HUES64 (cell line): ENCODE data around the gene PLCXD1. TPM values are rescaled to one million over a fixed set of nuclear protein-coding genes. Genes with fewer than 3 reads are reported as not detected.
"Not testable (repeated sequence)": the region's sequence is repeated elsewhere in the genome, so short reads cannot be mapped to it uniquely, and the experiment has no call there.

Experiments used
- H3K27ac ChIP-seq: 2 replicates; pipeline ENCODE4 v1.7.0; 2013; ENCODE audit warnings: low read depth, low read length, inconsistent platforms
- H3K27me3 ChIP-seq: 2 replicates; pipeline ENCODE4 v1.6.1; 2013; ENCODE audit warnings: mild to moderate bottlenecking, low read length; ENCODE audit not compliant: insufficient read depth
- H3K36me3 ChIP-seq: 2 replicates; pipeline ENCODE4 v1.6.1; 2013; ENCODE audit warnings: mild to moderate bottlenecking, low read length; ENCODE audit not compliant: insufficient read depth
- H3K4me1 ChIP-seq: 2 replicates; pipeline ENCODE4 v1.6.1; 2013; ENCODE audit warnings: mild to moderate bottlenecking, low read length, moderate library complexity; ENCODE audit not compliant: insufficient read depth
- H3K4me3 ChIP-seq: 2 replicates; pipeline ENCODE4 v1.5.1; 2013; ENCODE audit warnings: mild to moderate bottlenecking, low read length, moderate library complexity
- H3K9ac ChIP-seq: 2 replicates; pipeline ENCODE4 v1.6.1; 2013; ENCODE audit warnings: mild to moderate bottlenecking, low read depth, low read length
- H3K9me3 ChIP-seq: 2 replicates; pipeline ENCODE4 v1.6.1; 2013; ENCODE audit warnings: low read depth, low read length; ENCODE audit not compliant: insufficient read depth
- WGBS: fragments of 150-250, 120-280 bp; methylation state at CpG from one replicate; pipeline ENCODE4 v1.1.7; 2013; ENCODE audit warnings: missing lambda C conversion rate; 5-methylcytosine and 5-hydroxymethylcytosine counted together
- polyA plus RNA-seq, 2 experiments: library from polyadenylated mRNA; stranded (reverse); fragments of 50-300 nt; gene quantifications; one replicate each; pipeline ENCODE4 v1.2.3, GENCODE V29; 2013

PLCXD1 gene
- 65.8 TPM for polyA plus RNA-seq (2013, experiment 1 of 2)
- 64.9 TPM for polyA plus RNA-seq (2013, experiment 2 of 2)

- Histone ChIP-seq H3K4me3 (peak within 1 kb of the TSS; percentile 93), H3K9me3 (no peaks in the 10 kb centered on the region), H3K4me1 (peaks cover 6% of the 10 kb centered on the region; the same call in 1 of the 2 replicates), H3K27me3 (peaks cover 5% of the 10 kb centered on the region; the same call in 1 of the 2 replicates), H3K9ac (peak within 1 kb of the TSS; percentile 83), H3K36me3 (peaks cover 24% of the 10 kb centered on the region), H3K27ac (peak within 1 kb of the TSS; percentile 94)
- 18% methylated on average over 22 of the region's 25 CpGs for whole genome bisulfite sequencing
Observed at GRCh38 chrX:281166-281999, at the start of gene PLCXD1. PLCXD1 (plus strand) TSS chrX:281381; CDS start chrX:284188, 2,807 bp downstream.

GRCh38 chrX:231637-232277 lies 49.4 kb upstream of the PLCXD1 start:
- not testable (repeated sequence) for H3K9me3 ChIP-seq, H3K4me1 ChIP-seq, H3K9ac ChIP-seq, H3K27me3 ChIP-seq, H3K27ac ChIP-seq, H3K36me3 ChIP-seq, H3K4me3 ChIP-seq
- WGBS = no CpG with 5 or more reads among the region's 45 CpGs

- not testable (repeated sequence) for H3K4me1 ChIP-seq, H3K9ac ChIP-seq, H3K9me3 ChIP-seq, H3K27me3 ChIP-seq, H3K36me3 ChIP-seq, H3K4me3 ChIP-seq, H3K27ac ChIP-seq
- no CpG with 5 or more reads among the region's 42 CpGs for WGBS
Observed at GRCh38 chrX:232278-232655, 48.9 kb upstream of the PLCXD1 start.

GRCh38 chrX:236201-236600 lies 45.0 kb upstream of the PLCXD1 start:
- not testable (repeated sequence) for H3K27ac ChIP-seq, H3K4me3 ChIP-seq, H3K36me3 ChIP-seq, H3K27me3 ChIP-seq, H3K4me1 ChIP-seq, H3K9ac ChIP-seq, H3K9me3 ChIP-seq
- no CpG with 5 or more reads among the region's 6 CpGs for WGBS

GRCh38 chrX:250965-251364 lies 30.2 kb upstream of the PLCXD1 start:
- 92% methylated on average over 7 of the region's 14 CpGs for WGBS
- Histone ChIP-seq H3K9me3 (no peaks in the 10 kb centered on the region), H3K27me3 (no peaks in the 10 kb centered on the region), H3K9ac (no peak overlapping the region), H3K4me3 (no peak overlapping the region), H3K27ac (no peak overlapping the region), H3K4me1 (no peaks in the 10 kb centered on the region), H3K36me3 (no peaks in the 10 kb centered on the region)

- H3K9me3 ChIP-seq, H3K4me1 ChIP-seq, H3K9ac ChIP-seq, H3K36me3 ChIP-seq, H3K4me3 ChIP-seq, H3K27me3 ChIP-seq, H3K27ac ChIP-seq: not testable (repeated sequence)
- whole genome bisulfite sequencing = 81% methylated on average over 17 of the region's 17 CpGs
Observed at GRCh38 chrX:251396-252243, 29.6 kb upstream of the PLCXD1 start.

- Histone ChIP-seq H3K4me1 (no peaks in the 10 kb centered on the region), H3K4me3 (no peak overlapping the region), H3K27ac (no peak overlapping the region), H3K36me3 (no peaks in the 10 kb centered on the region), H3K9me3 (no peaks in the 10 kb centered on the region), H3K27me3 (no peaks in the 10 kb centered on the region), H3K9ac (no peak overlapping the region)
- 93% methylated on average over 12 of the region's 12 CpGs for WGBS
Observed at GRCh38 chrX:252244-252956, 28.8 kb upstream of the PLCXD1 start.

GRCh38 chrX:252957-253291 lies 28.3 kb upstream of the PLCXD1 start:
- no peaks in the 10 kb centered on the region for H3K4me1 ChIP-seq
- no peak overlapping the region for H3K27ac ChIP-seq
- H3K36me3 ChIP-seq = no peaks in the 10 kb centered on the region
- H3K4me3 ChIP-seq = no peak overlapping the region
- WGBS = 90% methylated on average over 3 of the region's 3 CpGs
- no peaks in the 10 kb centered on the region for H3K27me3 ChIP-seq
- H3K9me3 ChIP-seq = no peaks in the 10 kb centered on the region
- H3K9ac ChIP-seq = no peak overlapping the region

- Histone ChIP-seq H3K27ac (no peak overlapping the region), H3K36me3 (no peaks in the 10 kb centered on the region), H3K9ac (no peak overlapping the region), H3K4me3 (no peak overlapping the region), H3K27me3 (no peaks in the 10 kb centered on the region), H3K4me1 (no peaks in the 10 kb centered on the region), H3K9me3 (no peaks in the 10 kb centered on the region)
- 91% methylated on average over 44 of the region's 44 CpGs for WGBS
Observed at GRCh38 chrX:253451-254297, 27.5 kb upstream of the PLCXD1 start.

GRCh38 chrX:254630-255215 lies 26.5 kb upstream of the PLCXD1 start:
- WGBS = 95% methylated on average over 27 of the region's 27 CpGs
- H3K27ac ChIP-seq = no peak overlapping the region
- no peak overlapping the region for H3K4me3 ChIP-seq
- H3K9me3 ChIP-seq = no peaks in the 10 kb centered on the region
- no peaks in the 10 kb centered on the region for H3K4me1 ChIP-seq
- no peak overlapping the region for H3K9ac ChIP-seq
- H3K27me3 ChIP-seq = no peaks in the 10 kb centered on the region
- H3K36me3 ChIP-seq = no peaks in the 10 kb centered on the region
